Suprapubic skin (tissue), 4 donors: ENCODE measurements around the gene FLVCR1. TPM values are rescaled to one million over a fixed set of nuclear protein-coding genes. Genes with fewer than 3 reads are reported as not detected.

Experiments
- DNase-seq, 2 donors: peaks; one replicate each; pipeline ENCODE4 v3.0.0-alpha.2; 2019; ENCODE audit warnings: low spot score in 2 of 2
- H3K27ac ChIP-seq: fragments of 200-600 bp; sonication (generic); one replicate; pipeline ENCODE4 v1.5.1; 2019
- H3K27me3 ChIP-seq: fragments of 200-600 bp; sonication (generic); one replicate; pipeline ENCODE4 v1.5.1; 2019
- H3K36me3 ChIP-seq: fragments of 200-600 bp; sonication (generic); one replicate; pipeline ENCODE4 v1.5.1; 2019
- H3K4me1 ChIP-seq: fragments of 200-600 bp; sonication (generic); one replicate; pipeline ENCODE4 v1.5.1; 2019
- H3K4me3 ChIP-seq: fragments of 200-600 bp; sonication (generic); one replicate; pipeline ENCODE4 v1.5.1; 2019; ENCODE audit warnings: mild to moderate bottlenecking
- H3K9me3 ChIP-seq: fragments of 200-600 bp; sonication (generic); one replicate; pipeline ENCODE4 v1.5.1; 2019
- CTCF ChIP-seq, 2 donors: fragments of 200-600 bp in 1 of 2; fragments of 450-650 bp in 1 of 2; sonication (generic) in 1 of 2; IDR thresholded peaks; one replicate each; pipeline ENCODE4 v1.5.1; 2016 to 2019; ENCODE audit warnings: antibody characterized with exemption in 2 of 2, mild to moderate bottlenecking in 1 of 2, moderate library complexity in 1 of 2
- EP300 ChIP-seq: sonication (generic); formaldehyde crosslinking; IDR thresholded peaks from one replicate; pipeline ENCODE4 v1.6.1; 2017; ENCODE audit warnings: antibody characterized with exemption
- POLR2A ChIP-seq, 2 donors: fragments of 450-650 bp; IDR thresholded peaks; one replicate each; pipeline ENCODE4 v1.6.1; 2017; ENCODE audit warnings: antibody characterized with exemption in 2 of 2, mild to moderate bottlenecking in 2 of 2, moderate library complexity in 2 of 2
- POLR2AphosphoS5 ChIP-seq, 3 donors: sonication (generic); formaldehyde crosslinking; IDR thresholded peaks; one replicate each; pipeline ENCODE4 v1.6.1; 2017; ENCODE audit warnings: antibody characterized with exemption in 3 of 3
- WGBS: methylation state at CpG from one replicate; pipeline ENCODE4 v1.1.5; 2018; 5-methylcytosine and 5-hydroxymethylcytosine counted together
- total RNA-seq, 4 donors: library from RNA; depleted of rRNA; stranded (reverse); fragments of >200 nt; gene quantifications; one replicate each; pipeline ENCODE4 v1.1.0, GENCODE V29; 2016

The FLVCR1 gene
- total RNA-seq, 4 donors from 2014 or later: 4.3 to 8.5 (median 6.3) TPM

DNA sequence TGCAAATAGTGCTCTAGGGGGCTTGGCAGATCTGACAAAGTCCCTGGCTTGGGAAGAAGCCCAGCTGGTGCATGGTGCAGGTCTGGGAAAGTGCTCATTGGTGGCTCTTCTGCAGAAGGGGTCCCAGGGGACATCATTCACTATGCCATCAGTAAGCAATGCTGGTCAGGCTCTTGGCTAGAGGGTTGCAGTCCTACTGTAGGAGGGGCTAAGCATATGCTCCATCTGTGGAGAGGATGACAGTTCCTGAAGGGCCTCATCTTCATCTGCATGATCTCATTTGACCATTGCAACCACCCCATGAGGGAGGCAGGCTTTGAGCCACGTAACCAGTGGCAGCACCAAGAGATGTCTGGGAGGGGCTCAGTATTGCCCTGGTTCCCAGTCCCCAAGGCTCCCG lies 60.7 kb downstream of the FLVCR1 start:
- Histone ChIP-seq H3K27me3 (no peaks in the 10 kb centered on the region), H3K4me3 (no peak overlapping the region), H3K4me1 (peaks cover 9% of the 10 kb centered on the region), H3K27ac (no peak overlapping the region), H3K36me3 (no peaks in the 10 kb centered on the region), H3K9me3 (no peaks in the 10 kb centered on the region)
- 92% methylated on average over 2 of the region's 2 CpGs for WGBS
- DNase-seq: no peak
- no peak for TF ChIP-seq POLR2AphosphoS5 (IDR thresholded peaks at IDR 0.05)
- TF ChIP-seq POLR2A (IDR thresholded peaks at IDR 0.05): no peak
- no peak for TF ChIP-seq CTCF (IDR thresholded peaks at IDR 0.05)
- TF ChIP-seq EP300: no peak

GRCh38 chr1:212920246-212920645 lies 62.2 kb downstream of the FLVCR1 start:
- Histone ChIP-seq H3K36me3 (no peaks in the 10 kb centered on the region), H3K27me3 (no peaks in the 10 kb centered on the region), H3K27ac (no peak overlapping the region), H3K9me3 (no peaks in the 10 kb centered on the region), H3K4me3 (no peak overlapping the region), H3K4me1 (peaks cover 14% of the 10 kb centered on the region)
- 80% methylated on average over 7 of the region's 7 CpGs for WGBS
- DNase-seq: no peak
- no peak for TF ChIP-seq EP300
- TF ChIP-seq POLR2A (IDR thresholded peaks at IDR 0.05): no peak
- TF ChIP-seq POLR2AphosphoS5 (IDR thresholded peaks at IDR 0.05): no peak
- TF ChIP-seq CTCF (IDR thresholded peaks at IDR 0.05): no peak

- 64% methylated on average over 6 of the region's 6 CpGs for WGBS
Measured at GRCh38 chr1:212920896-212921295, 62.8 kb downstream of the FLVCR1 start.

GRCh38 chr1:212922016-212922415 lies 63.9 kb downstream of the FLVCR1 start:
- no peak overlapping the region for H3K4me3 ChIP-seq
- H3K4me1 ChIP-seq: peaks cover 7% of the 10 kb centered on the region
- no peak for DNase-seq
- H3K27me3 ChIP-seq: no peaks in the 10 kb centered on the region
- H3K27ac ChIP-seq: no peak overlapping the region
- no peaks in the 10 kb centered on the region for H3K36me3 ChIP-seq
- 67% methylated on average over 3 of the region's 5 CpGs for WGBS
- TF ChIP-seq EP300 (no peak), POLR2AphosphoS5 (IDR thresholded peaks at IDR 0.05) (no peak), POLR2A (IDR thresholded peaks at IDR 0.05) (no peak), CTCF (IDR thresholded peaks at IDR 0.05) (no peak)
- H3K9me3 ChIP-seq: no peaks in the 10 kb centered on the region

More at GRCh38 chr1:212920896-212921295, 62.8 kb downstream of the FLVCR1 start:
- no peak overlapping the region for H3K27ac ChIP-seq
- H3K9me3 ChIP-seq: no peaks in the 10 kb centered on the region
- DNase-seq: no peak
- peaks cover 16% of the 10 kb centered on the region for H3K4me1 ChIP-seq
- TF ChIP-seq EP300 (no peak), POLR2AphosphoS5 (IDR thresholded peaks at IDR 0.05) (no peak), CTCF (IDR thresholded peaks at IDR 0.05) (no peak), POLR2A (IDR thresholded peaks at IDR 0.05) (no peak)
- no peaks in the 10 kb centered on the region for H3K27me3 ChIP-seq
- no peaks in the 10 kb centered on the region for H3K36me3 ChIP-seq
- no peak overlapping the region for H3K4me3 ChIP-seq

GRCh38 chr1:212926372-212926771 lies 68.3 kb downstream of the FLVCR1 start:
- Histone ChIP-seq H3K9me3 (no peaks in the 10 kb centered on the region), H3K27ac (no peak overlapping the region), H3K4me1 (peaks cover 6% of the 10 kb centered on the region), H3K4me3 (no peak overlapping the region), H3K36me3 (no peaks in the 10 kb centered on the region), H3K27me3 (no peaks in the 10 kb centered on the region)
- no peak for DNase-seq
- TF ChIP-seq EP300 (no peak), POLR2AphosphoS5 (IDR thresholded peaks at IDR 0.05) (no peak), POLR2A (IDR thresholded peaks at IDR 0.05) (no peak), CTCF (IDR thresholded peaks at IDR 0.05) (no peak)
- WGBS: 90% methylated on average over 6 of the region's 6 CpGs
